Measurements from ENCODE around the gene ADAM11.
A peak's percentile ranks its signal among the peaks of the same experiment; 100 is the strongest.

- TF ChIP-seq GATA3 (IDR thresholded peaks at IDR 0.05; ENCODE audit: low read depth, low read length) (no peak), GATA2 (IDR thresholded peaks at IDR 0.05; ENCODE audit: low read depth, low read length) (peak; percentile 58)
These were observed 17.2 kb downstream of the ADAM11 start for GRCh38 chr17:44775838-44776621.

All from SH-SY5Y (cell line).